A549 (cell line): ENCODE measurements around the gene HERC4. TPM values are rescaled to one million over a fixed set of nuclear protein-coding genes. Genes with fewer than 3 reads are reported as not detected.

Experiments
- ATAC-seq, 2 experiments: fragments of 200-7000 bp in 1 of 2; fragments of >200 bp in 1 of 2; cut with Nextera tagmentation in 1 of 2; cut with Tn5 transposase in 1 of 2; 3 replicates each; pipeline versions ENCODE4 v1.8.0 to v1.9.1; 2018 to 2020; ENCODE audit warnings: mild to moderate bottlenecking in 1 of 2, moderate library complexity in 1 of 2
- CTCF ChIA-PET: fragments of 300-600 bp; sonication (Branson Sonifier 250); formaldehyde crosslinking; extraction: SDS; loops from one replicate; lab custom pipeline; 2021; ENCODE audit warnings: antibody characterized with exemption, inconsistent platforms; lab: Yijun Ruan, JAX
- POLR2A ChIA-PET: fragments of 350-600 bp; formaldehyde crosslinking; extraction: SDS; loops from one replicate; lab custom pipeline; 2021; ENCODE audit warnings: antibody characterized with exemption, inconsistent platforms; lab: Yijun Ruan, JAX
- DNase-seq, 2 experiments: peaks; one replicate each; pipeline versions ENCODE4 v3.0.0 to v3.0.0-alpha.2; 2011 to 2016; ENCODE audit warnings: low read depth in 1 of 2, low spot score in 1 of 2
- FAIRE-seq: peaks from 2 replicates; lab custom pipeline; 2011; peaks lifted over from hg19 to GRCh38; lab: Jason Lieb, UNC
- H3K27ac ChIP-seq, 2 experiments: fragments of >200 bp; sonication (Bioruptor Twin); formaldehyde crosslinking; 3 replicates each; pipeline ENCODE4 v1.5.1; 2016 to 2017
- H3K4me1 ChIP-seq: fragments of >200 bp; sonication (Bioruptor Twin); formaldehyde crosslinking; 3 replicates; pipeline ENCODE4 v1.6.1; 2016
- H3K4me2 ChIP-seq: fragments of >200 bp; sonication (Bioruptor Twin); formaldehyde crosslinking; 3 replicates; pipeline ENCODE4 v1.6.1; 2016
- H3K4me3 ChIP-seq: fragments of >200 bp; sonication (Bioruptor Twin); formaldehyde crosslinking; 3 replicates; pipeline ENCODE4 v1.5.1; 2016
- H3K9me3 ChIP-seq: fragments of >200 bp; sonication (Bioruptor Twin); formaldehyde crosslinking; 3 replicates; pipeline ENCODE4 v1.6.1; 2016
- CBX2 ChIP-seq: fragments of 200-600 bp; sonication (generic); IDR thresholded peaks from 2 replicates; pipeline ENCODE4 v1.6.1; 2016; ENCODE audit warnings: low read depth, mild to moderate bottlenecking, borderline replicate concordance
- CBX8 ChIP-seq: fragments of 200-600 bp; sonication (generic); IDR thresholded peaks from 2 replicates; pipeline ENCODE4 v1.6.1; 2016
- CEBPB ChIP-seq, 2 experiments: fragments of >200 bp in 1 of 2; sonication (Bioruptor Twin) in 1 of 2; formaldehyde crosslinking in 1 of 2; IDR thresholded peaks; 2 replicates each; pipeline ENCODE4 v1.6.1; 2012 to 2016
- CTCF ChIP-seq: fragments of >200 bp; sonication (Bioruptor Twin); formaldehyde crosslinking; IDR thresholded peaks from 3 replicates; pipeline ENCODE4 v1.5.1; 2016
- E2F6 ChIP-seq: IDR thresholded peaks from 2 replicates; pipeline ENCODE4 v1.6.1; 2012; ENCODE audit warnings: low read depth, borderline replicate concordance
- ELK1 ChIP-seq: fragments of 150-350 bp; IDR thresholded peaks from 2 replicates; pipeline ENCODE4 v1.6.1; 2014; ENCODE audit warnings: low read depth, mild to moderate bottlenecking, low read length
- FOXS1 ChIP-seq: fragments of 250-450 bp; sonication (Bioruptor Pico); IDR thresholded peaks from 2 replicates; pipeline ENCODE4 v1.5.0; 2020; ENCODE audit warnings: mild to moderate bottlenecking, moderate library complexity
- HDAC2 ChIP-seq: fragments of 200-600 bp; sonication (generic); IDR thresholded peaks from 2 replicates; pipeline ENCODE4 v1.6.1; 2016
- HEYL ChIP-seq: fragments of 250-450 bp; sonication (Bioruptor Pico); IDR thresholded peaks from 2 replicates; pipeline ENCODE4 v1.8.0; 2021; ENCODE audit warnings: mild to moderate bottlenecking, moderate library complexity
- HMGXB4 ChIP-seq: fragments of 250-450 bp; sonication (Bioruptor Pico); IDR thresholded peaks from 2 replicates; pipeline ENCODE4 v1.5.0; 2021; ENCODE audit warnings: mild to moderate bottlenecking, moderate library complexity, borderline replicate concordance
- HOXB13 ChIP-seq: fragments of 250-450 bp; sonication (Bioruptor Pico); IDR thresholded peaks from 2 replicates; pipeline ENCODE4 v1.5.0; 2020; ENCODE audit warnings: low read depth, mild to moderate bottlenecking, moderate library complexity
- HOXB5 ChIP-seq: fragments of 250-450 bp; sonication (Bioruptor Pico); IDR thresholded peaks from 2 replicates; pipeline ENCODE4 v1.5.0; 2020; ENCODE audit warnings: mild to moderate bottlenecking, moderate library complexity
- JUN ChIP-seq, 2 experiments: fragments of >200 bp; sonication (Bioruptor Twin); formaldehyde crosslinking; IDR thresholded peaks; 2 replicates in 1 of 2; 3 replicates in 1 of 2; pipeline ENCODE4 v1.6.1; 2016 to 2017
- KDM1A ChIP-seq: fragments of 200-600 bp; sonication (generic); IDR thresholded peaks from 2 replicates; pipeline ENCODE4 v1.6.1; 2016; ENCODE audit warnings: low read depth, mild to moderate bottlenecking
- KDM5A ChIP-seq: fragments of 200-600 bp; sonication (generic); IDR thresholded peaks from 2 replicates; pipeline ENCODE4 v1.6.1; 2016; ENCODE audit warnings: antibody characterized with exemption, mild to moderate bottlenecking
- MAFK ChIP-seq: fragments of 450-650 bp; IDR thresholded peaks from 2 replicates; pipeline ENCODE4 v1.6.1; 2014; ENCODE audit not compliant: partially characterized antibody
- MAZ ChIP-seq: fragments of 150-350 bp; IDR thresholded peaks from 2 replicates; pipeline ENCODE4 v1.6.1; 2014; ENCODE audit warnings: antibody characterized with exemption, low read depth, low read length, borderline replicate concordance
- NFE2L2 ChIP-seq: fragments of 150-350 bp; conservative IDR thresholded peaks from 2 replicates; pipeline ENCODE4 v1.6.1; 2014; ENCODE audit warnings: low read length
- PHF8 ChIP-seq: fragments of 200-600 bp; sonication (generic); IDR thresholded peaks from 2 replicates; pipeline ENCODE4 v1.6.1; 2016; ENCODE audit warnings: low read depth, mild to moderate bottlenecking, antibody characterized with exemption, moderate library complexity, borderline replicate concordance
- REST ChIP-seq: fragments of 200-600 bp; sonication (generic); IDR thresholded peaks from 2 replicates; pipeline ENCODE4 v1.6.1; 2016; ENCODE audit warnings: antibody characterized with exemption, mild to moderate bottlenecking, moderate library complexity
- SMC3 ChIP-seq: fragments of >200 bp; sonication (Bioruptor Twin); formaldehyde crosslinking; IDR thresholded peaks from 3 replicates; pipeline ENCODE4 v1.6.1; 2018; ENCODE audit warnings: inconsistent platforms
- SREBF2 ChIP-seq: fragments of 450-650 bp; IDR thresholded peaks from 2 replicates; pipeline ENCODE4 v1.6.1; 2014; ENCODE audit warnings: mild to moderate bottlenecking, moderate library complexity
- ZFP36 ChIP-seq: fragments of 450-650 bp; IDR thresholded peaks from 2 replicates; pipeline ENCODE4 v1.6.1; 2014; ENCODE audit warnings: borderline replicate concordance; ENCODE audit not compliant: partially characterized antibody
- WGBS: methylation state at CpG from one replicate; pipeline ENCODE4 v1.1.6; 2017; ENCODE audit errors: missing lambda C conversion rate; 5-methylcytosine and 5-hydroxymethylcytosine counted together
- polyA plus RNA-seq, 4 experiments: library from polyadenylated mRNA; depleted of rRNA in 3 of 4; stranded (reverse); fragments of >200 nt; fragmentation: RNase III in 1 of 4; extraction: RNeasy Plus Mini Kit Qiagen cat#74134 plus additional on column Dnase treatment in 1 of 4; gene quantifications; 2 replicates in 3 of 4; 3 replicates in 1 of 4; pipeline ENCODE4 v1.2.3, GENCODE V29; 2011 to 2017

HERC4 gene
- polyA plus RNA-seq, 2 of the 4 experiments (the other 2 are of a cell fraction): 43.2 to 51.3 TPM

GRCh38 chr10:68112837-68113236, 37.8 kb upstream of the HERC4 start:
- TF ChIP-seq HOXB5 (CRISPR knock-in tag) (no peak), HOXB13 (CRISPR knock-in tag) (no peak), CBX2 (no peak), CEBPB (IDR thresholded peaks at IDR 0.05) (no peak), SMC3 (no peak), FOXS1 (no peak), E2F6 (no peak), KDM1A (no peak), KDM5A (no peak), ZFP36 (no peak), ELK1 (no peak), SREBF2 (no peak), MAFK (no peak), REST (no peak), MAZ (no peak)
- Histone ChIP-seq H3K4me1 (peaks cover 21% of the 10 kb centered on the region), H3K27ac (no peak overlapping the region), H3K4me2 (0 out of 3 replicates have a peak overlapping the region, but pooled peaks have one; percentile 8), H3K4me3 (no peak overlapping the region), H3K9me3 (no peaks in the 10 kb centered on the region)
- FAIRE-seq (peak; percentile 46), DNase-seq (no peak), ATAC-seq (no peak)
- POLR2A ChIA-PET: no interaction called here
- CTCF ChIA-PET: interaction anchor here (0.8 to 1.3 kb wide), 2 partner anchors 12 to 23 kb away, joined by 3 to 5 read pairs; no protein-coding TSS in a partner anchor
- 88% methylated on average over 1 of the region's 1 CpG for WGBS

- Histone ChIP-seq H3K9me3 (no peaks in the 10 kb centered on the region), H3K4me2 (no peak overlapping the region), H3K4me3 (no peak overlapping the region), H3K4me1 (peaks cover 29% of the 10 kb centered on the region), H3K27ac (no peak overlapping the region)
- TF ChIP-seq KDM5A (no peak), HMGXB4 (no peak), CBX8 (no peak), NFE2L2 (no peak), HEYL (CRISPR knock-in tag) (no peak), CTCF (no peak), HDAC2 (no peak), JUN (IDR thresholded peaks at IDR 0.05) (no peak), PHF8 (no peak)
- DNase-seq: no peak
- no peak for FAIRE-seq
- ChIA-PET CTCF (interaction anchor here (0.6 to 2.3 kb wide), 3 partner anchors 9 to 98 kb away, joined by 3 to 9 read pairs (median 6); no protein-coding TSS in a partner anchor), POLR2A (no interaction called here)
- peak in 1 of 2 experiments; percentile 24; a peak in 1 of 6 replicates for ATAC-seq
- 93% methylated on average over 2 of the region's 2 CpGs for WGBS
Observed at GRCh38 chr10:68111584-68111983, 36.5 kb upstream of the HERC4 start.
